Measurements from ENCODE around the gene ARID3A.
"Not testable (repeated sequence)": the region's sequence is repeated elsewhere in the genome, so short reads cannot be mapped to it uniquely, and the experiment has no call there.

Gene ARID3A

GRCh38 chr19:948842-949496 lies 23.1 kb downstream of the ARID3A start:
- no peak for DNase-seq

GRCh38 chr19:950352-951066 lies 24.7 kb downstream of the ARID3A start:
- no peak for DNase-seq

- no peak for DNase-seq
Measured at GRCh38 chr19:952049-952679, 26.3 kb downstream of the ARID3A start.

- DNase-seq = no peak
Measured at GRCh38 chr19:952680-953444, 27.0 kb downstream of the ARID3A start.

GRCh38 chr19:953445-954271 lies 27.8 kb downstream of the ARID3A start:
- DNase-seq = no peak

- DNase-seq = no peak
Measured at GRCh38 chr19:954272-954671, 28.4 kb downstream of the ARID3A start.

GRCh38 chr19:954672-955494 lies 29.0 kb downstream of the ARID3A start:
- DNase-seq = no peak

- DNase-seq = no peak
Measured at GRCh38 chr19:955803-956765, 30.2 kb downstream of the ARID3A start.

- DNase-seq = no peak
Measured at GRCh38 chr19:956766-957440, 31.1 kb downstream of the ARID3A start.

GRCh38 chr19:957578-957977 lies 31.7 kb downstream of the ARID3A start:
- not testable (repeated sequence) for DNase-seq

GRCh38 chr19:958967-959855 lies 33.4 kb downstream of the ARID3A start:
- DNase-seq = no peak

- DNase-seq = no peak
Measured at GRCh38 chr19:960020-960419, 34.2 kb downstream of the ARID3A start.

GRCh38 chr19:960601-960938 lies 34.7 kb downstream of the ARID3A start:
- no peak for DNase-seq

GRCh38 chr19:961866-962620 lies 36.2 kb downstream of the ARID3A start:
- DNase-seq = no peak

- no peak for DNase-seq
Measured at GRCh38 chr19:962683-963400, 37.0 kb downstream of the ARID3A start.

GRCh38 chr19:963486-963951 lies 37.7 kb downstream of the ARID3A start:
- DNase-seq = no peak

GRCh38 chr19:964116-964520 lies 38.3 kb downstream of the ARID3A start:
- DNase-seq = no peak

All from stimulated activated naive CD4-positive, alpha-beta T cell (primary cell).